Immature natural killer cell (primary cell): ENCODE results near the gene DUSP7. TPM values are rescaled to one million over a fixed set of nuclear protein-coding genes. Genes with fewer than 3 reads are reported as not detected.

Experiments
- DNase-seq, 3 donors: peaks; one replicate each; pipeline ENCODE4 v3.0.0; 2022; ENCODE audit warnings: mixed read lengths in 1 of 3
- H3K27ac Mint-ChIP-seq, 6 donors: one replicate each; pipeline ENCODE4 v1.8.0; 2020; ENCODE audit warnings: mixed read lengths in 6 of 6, mild to moderate bottlenecking in 5 of 6, inconsistent platforms in 4 of 6, moderate library complexity in 3 of 6
- H3K27me3 Mint-ChIP-seq, 3 donors: one replicate each; pipeline ENCODE4 v1.8.0; 2020 to 2021; ENCODE audit warnings: low read depth in 3 of 3, mild to moderate bottlenecking in 3 of 3, mixed read lengths in 3 of 3, moderate library complexity in 3 of 3, inconsistent platforms in 1 of 3
- H3K36me3 Mint-ChIP-seq, 3 donors: one replicate each; pipeline ENCODE4 v1.8.0; 2020; ENCODE audit warnings: mixed read lengths in 3 of 3, inconsistent platforms in 2 of 3, mild to moderate bottlenecking in 2 of 3
- H3K4me1 Mint-ChIP-seq, 2 donors: one replicate each; pipeline ENCODE4 v1.8.0; 2020; ENCODE audit warnings: inconsistent platforms in 2 of 2, mild to moderate bottlenecking in 2 of 2, mixed read lengths in 2 of 2, moderate library complexity in 1 of 2
- H3K4me3 Mint-ChIP-seq, 5 donors: one replicate each; pipeline ENCODE4 v1.8.0; 2020; ENCODE audit warnings: mild to moderate bottlenecking in 5 of 5, mixed read lengths in 5 of 5, inconsistent platforms in 3 of 5, moderate library complexity in 3 of 5
- H3K9me3 Mint-ChIP-seq, 6 donors: one replicate each; pipeline ENCODE4 v1.8.0; 2020; ENCODE audit warnings: mild to moderate bottlenecking in 6 of 6, mixed read lengths in 6 of 6, inconsistent platforms in 4 of 6, moderate library complexity in 3 of 6
- polyA plus RNA-seq, 3 donors: library from polyadenylated mRNA; unstranded; fragments of 300-500 nt; fragmentation: Illumina TruSeq; gene quantifications; one replicate each; pipeline ENCODE4 v1.2.3, GENCODE V29; 2021

DUSP7 gene
- 1 to 10 TPM; 1.2 to 4.3 (median 1.6) TPM for polyA plus RNA-seq

GRCh38 chr3:52056521-52056967, at the start of gene DUSP7:
DUSP7 (minus strand) TSS chr3:52056571; CDS start chr3:52056366, 205 bp downstream.
- Mint-ChIP-seq H3K36me3 (peaks cover 0 to 4% (median 0%) of the 10 kb centered on the region in 3 donors), H3K4me3 (peak within 1 kb of the TSS; percentile 91 to 95 (median 93)), H3K4me1 (peaks cover 38 to 45% of the 10 kb centered on the region in 2 donors), H3K27me3 (peaks cover 0 to 16% (median 14%) of the 10 kb centered on the region in 3 donors), H3K9me3 (no peaks in the 10 kb centered on the region), H3K27ac (peak within 1 kb of the TSS; percentile 91 to 97 (median 94))
- peak; percentile 66 to 67 (median 67) for DNase-seq

- Mint-ChIP-seq H3K4me1 (peaks cover 22 to 28% of the 10 kb centered on the region in 2 donors), H3K9me3 (no peaks in the 10 kb centered on the region), H3K4me3 (no peak overlapping the region), H3K27ac (no peak overlapping the region), H3K27me3 (peaks cover 0 to 2% (median 0%) of the 10 kb centered on the region in 3 donors), H3K36me3 (peaks cover 0 to 12% (median 6%) of the 10 kb centered on the region in 3 donors)
- DNase-seq, result no peak
Observed at GRCh38 chr3:52104684-52105640, 48.6 kb upstream of the DUSP7 start.

GRCh38 chr3:52102934-52103333, 46.6 kb upstream of the DUSP7 start:
- no peak for DNase-seq
- no peak overlapping the region for H3K4me3 Mint-ChIP-seq

GRCh38 chr3:52099001-52099401, 42.6 kb upstream of the DUSP7 start:
- Mint-ChIP-seq H3K4me3 (no peak overlapping the region), H3K9me3 (no peaks in the 10 kb centered on the region), H3K27me3 (peaks cover 0 to 4% (median 0%) of the 10 kb centered on the region in 3 donors), H3K4me1 (peaks cover 17 to 21% of the 10 kb centered on the region in 2 donors), H3K36me3 (peaks cover 0 to 8% (median 3%) of the 10 kb centered on the region in 3 donors), H3K27ac (peak overlapping the region in 2 of 6 donors; percentile 36 to 77)
- DNase-seq, result no peak

More at GRCh38 chr3:52102934-52103333, 46.6 kb upstream of the DUSP7 start:
- Mint-ChIP-seq H3K9me3 (no peaks in the 10 kb centered on the region), H3K4me1 (peaks cover 17 to 21% of the 10 kb centered on the region in 2 donors), H3K27ac (no peak overlapping the region), H3K36me3 (peaks cover 0 to 12% (median 6%) of the 10 kb centered on the region in 3 donors), H3K27me3 (peaks cover 0 to 4% (median 0%) of the 10 kb centered on the region in 3 donors)

- H3K4me1 Mint-ChIP-seq, result peaks cover 17 to 21% of the 10 kb centered on the region in 2 donors
- H3K27me3 Mint-ChIP-seq, result peaks cover 0 to 4% (median 0%) of the 10 kb centered on the region in 3 donors
- peak overlapping the region in 1 of 6 donors; percentile 53 for H3K27ac Mint-ChIP-seq
- H3K36me3 Mint-ChIP-seq, result peaks cover 0 to 8% (median 3%) of the 10 kb centered on the region in 3 donors
- no peaks in the 10 kb centered on the region for H3K9me3 Mint-ChIP-seq
- H3K4me3 Mint-ChIP-seq, result no peak overlapping the region
- no peak for DNase-seq
Observed at GRCh38 chr3:52097851-52098507, 41.6 kb upstream of the DUSP7 start.

- H3K9me3 Mint-ChIP-seq, result no peaks in the 10 kb centered on the region
- H3K4me1 Mint-ChIP-seq, result peaks cover 17 to 21% of the 10 kb centered on the region in 2 donors
- no peak for DNase-seq
- no peak overlapping the region for H3K4me3 Mint-ChIP-seq
- peaks cover 0 to 2% (median 0%) of the 10 kb centered on the region in 3 donors for H3K27me3 Mint-ChIP-seq
- no peak overlapping the region for H3K27ac Mint-ChIP-seq
- peaks cover 0 to under 1% (median 0%) of the 10 kb centered on the region in 3 donors for H3K36me3 Mint-ChIP-seq
Observed at GRCh38 chr3:52095990-52096775, 39.8 kb upstream of the DUSP7 start.

- Mint-ChIP-seq H3K9me3 (no peaks in the 10 kb centered on the region), H3K27me3 (peaks cover 0 to 2% (median 0%) of the 10 kb centered on the region in 3 donors), H3K27ac (peak overlapping the region in 1 of 6 donors; percentile 25), H3K36me3 (no peaks in the 10 kb centered on the region), H3K4me1 (peaks cover 9 to 10% of the 10 kb centered on the region in 2 donors), H3K4me3 (no peak overlapping the region)
- DNase-seq, result no peak
Observed at GRCh38 chr3:52094571-52095485, 38.5 kb upstream of the DUSP7 start.

- Mint-ChIP-seq H3K4me3 (no peak overlapping the region), H3K36me3 (no peaks in the 10 kb centered on the region), H3K27ac (peak overlapping the region in 1 of 6 donors; percentile 18), H3K4me1 (peaks cover under 1 to 1% of the 10 kb centered on the region in 2 donors), H3K9me3 (no peaks in the 10 kb centered on the region), H3K27me3 (peaks cover 0 to 2% (median 0%) of the 10 kb centered on the region in 3 donors)
- no peak for DNase-seq
Observed at GRCh38 chr3:52093756-52094545, 37.6 kb upstream of the DUSP7 start.

GRCh38 chr3:52092891-52093290, 36.5 kb upstream of the DUSP7 start:
- H3K27ac Mint-ChIP-seq, result peak overlapping the region in 1 of 6 donors; percentile 76
- H3K36me3 Mint-ChIP-seq, result no peaks in the 10 kb centered on the region
- H3K9me3 Mint-ChIP-seq, result no peaks in the 10 kb centered on the region
- H3K27me3 Mint-ChIP-seq, result no peaks in the 10 kb centered on the region
- H3K4me1 Mint-ChIP-seq, result no peaks in the 10 kb centered on the region
- DNase-seq, result no peak
- no peak overlapping the region for H3K4me3 Mint-ChIP-seq

GRCh38 chr3:52092271-52092660, 35.9 kb upstream of the DUSP7 start:
- Mint-ChIP-seq H3K4me1 (peaks cover 6% of the 10 kb centered on the region in 2 donors), H3K27me3 (no peaks in the 10 kb centered on the region), H3K4me3 (no peak overlapping the region), H3K9me3 (no peaks in the 10 kb centered on the region), H3K27ac (no peak overlapping the region), H3K36me3 (no peaks in the 10 kb centered on the region)
- DNase-seq, result no peak

- no peaks in the 10 kb centered on the region for H3K36me3 Mint-ChIP-seq
Observed at GRCh38 chr3:52091586-52092270, 35.4 kb upstream of the DUSP7 start.

More at GRCh38 chr3:52091586-52092270, 35.4 kb upstream of the DUSP7 start:
- Mint-ChIP-seq H3K27me3 (no peaks in the 10 kb centered on the region), H3K4me1 (peaks cover 11% of the 10 kb centered on the region in 2 donors), H3K9me3 (no peaks in the 10 kb centered on the region), H3K4me3 (no peak overlapping the region), H3K27ac (peak overlapping the region in 1 of 6 donors; percentile 24)
- DNase-seq, result no peak
